ENCODE measurements around the gene ELFN1. TPM values are rescaled to one million over a fixed set of nuclear protein-coding genes. Genes with fewer than 3 reads are reported as not detected.

Gene ELFN1
- total and polyA plus RNA-seq, 9 of the 15 experiments (the other 6 are each of a cell fraction or from before 2014, with no cell fraction given): 0.04 to 0.64 (median 0.18) TPM; not detected in 2

DNA sequence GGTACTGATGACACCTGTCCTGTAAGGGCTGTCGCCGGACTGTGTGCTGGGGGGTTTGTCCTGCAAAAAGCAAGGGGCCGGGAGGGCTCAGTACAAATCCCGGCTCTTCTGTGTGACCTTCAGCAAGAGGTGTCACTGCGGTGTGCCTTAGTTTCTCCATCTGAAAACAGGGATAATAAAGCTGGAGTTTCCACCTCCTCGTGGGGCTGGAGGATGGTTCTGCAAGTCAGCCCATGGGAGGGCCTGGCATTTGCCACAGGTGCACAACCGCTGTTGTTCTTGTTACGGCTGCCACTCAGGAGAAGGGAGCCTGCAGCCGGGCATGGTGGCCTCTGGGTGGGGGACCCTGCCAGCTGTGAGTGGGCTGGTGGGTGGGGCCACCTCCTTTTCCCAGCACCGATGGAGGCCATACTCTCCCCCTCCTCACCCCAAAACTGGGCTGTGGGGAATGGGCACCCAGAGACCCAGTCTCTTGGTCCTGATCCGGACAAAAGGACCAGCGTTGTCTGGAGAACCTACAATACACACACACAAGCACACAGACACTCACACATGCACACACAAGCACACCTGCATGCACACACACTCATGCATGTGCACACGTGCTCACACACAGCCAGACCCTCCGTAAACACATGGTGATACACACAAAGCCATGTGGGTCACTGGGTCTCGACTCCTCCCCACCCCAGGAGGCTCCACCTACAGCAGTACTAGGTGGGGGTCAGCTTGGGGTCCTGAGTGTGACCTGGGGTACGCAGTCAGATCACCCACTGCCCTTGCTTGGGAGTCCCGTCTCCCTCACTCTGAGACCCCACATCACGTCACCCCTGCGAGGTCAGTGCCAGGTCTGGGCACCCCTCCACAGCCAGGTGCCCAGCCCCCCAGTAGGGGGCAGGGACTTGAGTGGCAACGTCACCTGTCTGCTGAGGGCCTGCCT lies 34.1 kb downstream of the ELFN1 start:
- CTCF ChIA-PET (ENCODE audit: low intra/inter-chr PET ratio): no interaction called here
- POLR2A ChIA-PET: interaction anchor here (0.9 kb wide), 1 partner anchor 94 kb away, joined by 3 read pairs; no protein-coding TSS in a partner anchor
- Histone ChIP-seq H3K27ac (ENCODE audit: extremely low read depth, low read depth, low read length) (no peak overlapping the region), H3K27me3 (ENCODE audit: control insufficient read depth in 2 of 2, insufficient read depth in 2 of 2, low read length in 2 of 2) (peaks cover 5 to 47% of the 10 kb centered on the region in 2 experiments; a peak in 4 of 5 replicates), H2AFZ (ENCODE audit: low read depth, low read length) (no peak overlapping the region), H3K9me1 (ENCODE audit: control insufficient read depth, insufficient read depth, low read length) (no peaks in the 10 kb centered on the region), H3K4me3 (no peak overlapping the region), H3K9me3 (replicated peaks; ENCODE audit: control insufficient read depth, insufficient read depth, low read depth, low read length) (peaks cover 4% of the 10 kb centered on the region), H3K4me2 (ENCODE audit: insufficient read depth, low read length) (no peak overlapping the region), H3K9ac (ENCODE audit: insufficient read depth in 1 of 2, low read depth in 2 of 2, low read length in 2 of 2) (no peak overlapping the region), H4K20me1 (replicated peaks; ENCODE audit: control insufficient read depth, insufficient read depth, low read length) (no peaks in the 10 kb centered on the region), H3K79me2 (ENCODE audit: control insufficient read depth, insufficient read depth, low read length) (no peaks in the 10 kb centered on the region), H3K4me1 (replicated peaks in 1 of 2; ENCODE audit: control insufficient read depth in 2 of 2, insufficient read depth in 2 of 2, low read length in 2 of 2) (peaks cover 0 to 17% of the 10 kb centered on the region in 2 experiments; a peak in 1 of 5 replicates), H3K36me3 (ENCODE audit: control insufficient read depth, insufficient read depth, low read length) (no peaks in the 10 kb centered on the region)
- ATAC-seq (no peak), FAIRE-seq (no peak), DNase-seq (ENCODE audit: extremely low read depth in 1 of 4, low spot score in 3 of 4) (no peak)
- WGBS (ENCODE audit: insufficient coverage, low coverage, missing lambda C conversion rate): 13% methylated on average over 17 of the region's 20 CpGs
- no TSS peak for BruUV-seq (replicated peaks)
- intact Hi-C loops (cut with micrococcal nuclease): loop anchor here (10.0 kb wide), 1 partner anchor 59 kb away; no protein-coding TSS in a partner anchor
- in situ Hi-C loops (cut with MboI): no loop called here
- TF ChIP-seq GABPA (tag; conservative IDR thresholded peaks at IDR 0.05; ENCODE audit: low read depth) (no peak), ZNF584 (CRISPR knock-in tag; IDR thresholded peaks at IDR 0.05; ENCODE audit: low read depth) (no peak), CREBBP (IDR thresholded peaks at IDR 0.05; ENCODE audit: low read depth, low read length) (no peak), ZNF23 (CRISPR knock-in tag; IDR thresholded peaks at IDR 0.05) (no peak), U2AF2 (optimal IDR thresholded peaks at IDR 0.05; ENCODE audit: low read depth, low read length) (no peak), ZNF146 (CRISPR knock-in tag; IDR thresholded peaks at IDR 0.05; ENCODE audit: unreplicated experiment) (no peak), MTA2 (IDR thresholded peaks at IDR 0.05; ENCODE audit: low read depth) (no peak), ZFP30 (CRISPR knock-in tag; IDR thresholded peaks at IDR 0.05; ENCODE audit: borderline replicate concordance) (no peak), POLR3A (IDR thresholded peaks at IDR 0.05; ENCODE audit: borderline replicate concordance, extremely low read depth, insufficient read depth, insufficient read length) (no peak), ETV5 (CRISPR knock-in tag; IDR thresholded peaks at IDR 0.05; ENCODE audit: low read depth) (no peak), ZNF408 (CRISPR knock-in tag; IDR thresholded peaks at IDR 0.05; ENCODE audit: low read depth) (no peak), SOX6 (IDR thresholded peaks at IDR 0.05) (no peak), ETS2 (tag; IDR thresholded peaks at IDR 0.05; ENCODE audit: borderline replicate concordance, poor library complexity, severe bottlenecking) (no peak), BHLHE40 (IDR thresholded peaks at IDR 0.05; ENCODE audit: low read length) (no peak)
- TF ChIP-seq, protein P1, sequence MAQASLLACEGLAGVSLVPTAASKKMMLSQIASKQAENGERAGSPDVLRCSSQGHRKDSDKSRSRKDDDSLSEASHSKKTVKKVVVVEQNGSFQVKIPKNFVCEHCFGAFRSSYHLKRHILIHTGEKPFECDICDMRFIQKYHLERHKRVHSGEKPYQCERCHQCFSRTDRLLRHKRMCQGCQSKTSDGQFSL (CRISPR knock-in tag; IDR thresholded peaks at IDR 0.05): no peak
- TF ChIP-seq, protein P1 (tag; IDR thresholded peaks at IDR 0.05): no peak
